ENCODE data around the gene OR1I1.
"Not testable (repeated sequence)": the region's sequence is repeated elsewhere in the genome, so short reads cannot be mapped to it uniquely, and the experiment has no call there.

Gene OR1I1

GRCh38 chr19:15081911-15082310 is at the start of gene OR1I1:
TSS of gene OR1I1 (plus strand) at chr19:15082211. CDS start at chr19:15087066, 4,855 bp downstream.
- no peak for DNase-seq

- no peak for DNase-seq
Measured at GRCh38 chr19:15035795-15036311, 46.2 kb upstream of the OR1I1 start.

- DNase-seq = no peak
Measured at GRCh38 chr19:15037586-15037985, 44.4 kb upstream of the OR1I1 start.

GRCh38 chr19:15038294-15038693 is 43.7 kb upstream of the OR1I1 start:
- DNase-seq = peak; percentile 47

GRCh38 chr19:15042003-15042402 is 40.0 kb upstream of the OR1I1 start:
- no peak for DNase-seq

GRCh38 chr19:15042826-15043225 is 39.2 kb upstream of the OR1I1 start:
- no peak for DNase-seq

- DNase-seq = no peak
Measured at GRCh38 chr19:15045506-15045905, 36.5 kb upstream of the OR1I1 start.

GRCh38 chr19:15047680-15048079 is 34.3 kb upstream of the OR1I1 start:
- no peak for DNase-seq

GRCh38 chr19:15048128-15048527 is 33.9 kb upstream of the OR1I1 start:
- no peak for DNase-seq

GRCh38 chr19:15048885-15049541 is 33.0 kb upstream of the OR1I1 start, which contains the start of gene CASP14:
TSS of gene CASP14 (plus strand) at chr19:15049480. CDS start at chr19:15052252, 2,772 bp downstream.
- DNase-seq = no peak

GRCh38 chr19:15050639-15051038 is 31.4 kb upstream of the OR1I1 start:
- no peak for DNase-seq

GRCh38 chr19:15062036-15062435 is 20.0 kb upstream of the OR1I1 start:
- DNase-seq = no peak

GRCh38 chr19:15070386-15070785 is 11.6 kb upstream of the OR1I1 start:
- DNase-seq = not testable (repeated sequence)

- DNase-seq = no peak
Measured at GRCh38 chr19:15072930-15073647, 8.9 kb upstream of the OR1I1 start.

GRCh38 chr19:15074371-15074770 is 7.6 kb upstream of the OR1I1 start:
- DNase-seq = no peak

- DNase-seq = no peak
Measured at GRCh38 chr19:15075806-15076205, 6.2 kb upstream of the OR1I1 start.

GRCh38 chr19:15080002-15080401 is 2.0 kb upstream of the OR1I1 start:
- DNase-seq = not testable (repeated sequence)

GRCh38 chr19:15087182-15087581 is 5.2 kb downstream of the OR1I1 start:
- DNase-seq = no peak

- no peak for DNase-seq
Measured at GRCh38 chr19:15091918-15092753, 10.1 kb downstream of the OR1I1 start.

- no peak for DNase-seq
Measured at GRCh38 chr19:15093001-15093400, 11.0 kb downstream of the OR1I1 start.

GRCh38 chr19:15096223-15096622 is 14.2 kb downstream of the OR1I1 start:
- DNase-seq = no peak

- not testable (repeated sequence) for DNase-seq
Measured at GRCh38 chr19:15097980-15098379, 16.0 kb downstream of the OR1I1 start.

GRCh38 chr19:15098460-15098859 is 16.4 kb downstream of the OR1I1 start:
- DNase-seq = no peak
